ENCODE measurements around the gene TALDO1.
A peak's percentile ranks its signal among the peaks of the same experiment; 100 is the strongest.
"Not testable (repeated sequence)": the region's sequence is repeated elsewhere in the genome, so short reads cannot be mapped to it uniquely, and the experiment has no call there.

Gene TALDO1

DNA sequence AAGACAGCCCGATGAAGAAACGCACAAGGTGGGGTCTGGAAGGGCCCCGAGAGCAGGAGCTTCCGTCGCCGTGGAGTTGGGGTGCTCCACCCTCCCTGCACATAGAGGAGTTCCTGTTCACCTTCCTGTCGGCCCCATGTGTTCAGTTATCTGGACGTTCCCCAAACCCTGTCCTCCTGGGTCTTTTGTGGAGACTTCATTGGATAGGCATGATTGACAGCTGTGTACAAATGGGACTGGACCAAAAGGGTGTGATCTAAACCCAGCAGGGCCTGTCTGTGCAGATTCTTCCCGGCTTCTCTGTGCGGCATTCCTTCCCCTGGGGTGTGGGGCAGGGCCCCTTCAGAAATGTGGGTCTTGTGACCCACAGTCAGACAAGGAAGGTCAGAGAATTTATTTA, 9.4 kb upstream of the TALDO1 start:
- DNase-seq, result not testable (repeated sequence)

DNA sequence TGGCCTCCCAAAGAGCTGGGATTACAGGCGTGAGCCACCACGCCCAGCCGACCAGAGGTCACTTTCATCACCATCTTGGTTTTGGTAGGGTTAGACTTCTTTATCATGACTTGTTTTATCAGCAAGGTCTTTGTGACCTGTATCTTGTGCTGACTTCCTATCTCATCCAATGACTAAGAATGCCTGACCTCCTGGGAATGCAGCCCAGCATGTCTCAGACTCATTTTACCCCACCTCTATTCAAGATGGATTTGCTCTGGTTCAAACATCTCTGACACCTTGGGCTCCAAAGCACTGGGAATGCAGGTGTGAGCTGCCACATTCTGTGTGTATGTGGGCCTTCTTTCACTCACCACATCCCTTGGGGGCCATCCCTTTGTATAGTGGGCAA, 5.1 kb upstream of the TALDO1 start:
- no peak for DNase-seq

DNA sequence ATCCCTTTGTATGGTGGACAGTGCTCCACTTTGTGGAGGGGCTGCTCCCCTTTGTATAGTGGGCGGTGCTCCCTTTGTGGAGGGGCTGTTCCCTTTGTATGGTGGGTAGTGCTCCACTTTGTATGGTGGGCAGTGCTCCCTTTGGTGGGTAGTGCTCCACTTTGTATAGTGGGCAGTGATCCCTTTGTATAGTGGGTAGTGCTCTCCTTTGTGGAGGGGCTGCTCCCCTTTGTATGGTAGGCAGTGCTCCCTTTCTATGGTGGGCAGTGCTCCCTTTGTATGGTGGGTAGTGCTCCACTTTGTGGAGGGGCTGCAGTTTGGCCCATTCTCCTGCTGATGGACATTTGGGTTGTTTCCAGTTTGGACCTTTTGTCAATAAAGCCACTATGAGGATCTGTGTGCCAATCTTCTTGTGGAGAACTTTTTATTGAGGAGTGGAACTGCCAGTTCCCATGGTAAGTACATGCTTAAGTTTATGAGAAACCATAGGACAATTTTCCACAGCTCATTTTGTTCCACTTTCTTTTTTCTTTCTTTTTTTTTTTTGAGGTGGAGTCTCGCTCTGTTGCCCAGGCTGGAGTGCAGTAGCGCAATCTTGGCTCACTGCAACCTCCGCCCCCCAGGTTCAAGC, 4.6 kb upstream of the TALDO1 start:
- DNase-seq, result no peak

DNA sequence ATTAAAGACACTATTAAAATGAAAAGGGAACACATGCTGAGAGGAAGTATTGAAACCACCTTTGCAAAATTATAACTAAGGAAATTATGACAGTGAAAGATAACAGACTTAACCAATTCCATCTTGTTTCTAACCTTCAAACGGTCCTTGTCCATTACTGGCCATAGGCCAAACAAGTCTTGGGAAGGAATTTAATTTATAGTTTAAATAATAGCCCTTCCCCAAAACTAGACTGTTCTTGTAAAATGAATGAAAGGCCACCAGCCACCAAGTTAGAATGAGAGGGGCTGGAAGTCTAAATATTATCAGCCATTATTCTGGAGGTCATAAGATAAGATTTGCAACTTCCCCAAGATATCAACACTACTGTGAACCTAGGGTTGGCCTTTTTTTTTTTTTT, 1.8 kb upstream of the TALDO1 start:
- DNase-seq, result no peak

DNA sequence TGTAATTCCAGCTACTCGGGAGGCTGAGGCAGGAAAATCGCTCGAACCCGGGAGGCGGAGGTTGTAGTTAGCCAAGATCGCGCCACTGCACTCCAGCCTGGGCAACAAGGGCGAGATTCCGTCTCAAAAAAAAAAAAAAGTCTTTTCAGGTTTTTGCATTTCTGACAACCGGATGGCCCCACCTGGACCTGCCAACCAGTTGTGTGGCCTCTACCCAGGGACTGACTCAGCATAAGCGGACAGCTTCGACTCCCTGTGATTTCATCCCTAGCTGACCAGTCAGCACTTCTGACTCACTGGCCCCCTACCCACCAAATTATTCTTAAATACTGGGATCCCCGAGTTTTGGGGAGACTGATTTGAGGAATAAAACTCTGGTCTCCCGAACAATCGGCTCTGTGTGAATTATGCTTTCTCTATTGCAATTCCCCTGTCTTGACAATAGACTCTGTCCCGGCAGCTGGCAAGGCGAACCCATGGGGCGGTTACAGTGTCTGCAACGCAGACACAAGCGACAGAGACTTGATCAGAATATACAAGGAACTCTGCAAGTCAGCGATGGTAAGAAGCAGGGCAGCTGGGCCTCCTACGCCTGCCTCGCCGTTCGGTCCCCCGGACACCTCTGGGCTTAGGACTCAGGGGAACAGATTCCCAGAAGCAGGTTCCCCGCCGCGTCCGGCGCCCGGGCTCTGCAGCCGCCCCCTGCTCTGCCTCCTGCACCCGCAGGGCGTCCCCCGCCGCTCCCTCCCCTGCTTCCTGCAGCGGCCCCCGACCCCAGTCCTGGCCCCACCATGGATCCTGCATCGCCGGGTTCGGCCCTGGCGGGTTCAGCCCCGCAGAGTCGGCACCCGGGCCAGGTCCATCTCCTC, 741 bp upstream of the TALDO1 start:
- DNase-seq, result peak; percentile 38

DNA sequence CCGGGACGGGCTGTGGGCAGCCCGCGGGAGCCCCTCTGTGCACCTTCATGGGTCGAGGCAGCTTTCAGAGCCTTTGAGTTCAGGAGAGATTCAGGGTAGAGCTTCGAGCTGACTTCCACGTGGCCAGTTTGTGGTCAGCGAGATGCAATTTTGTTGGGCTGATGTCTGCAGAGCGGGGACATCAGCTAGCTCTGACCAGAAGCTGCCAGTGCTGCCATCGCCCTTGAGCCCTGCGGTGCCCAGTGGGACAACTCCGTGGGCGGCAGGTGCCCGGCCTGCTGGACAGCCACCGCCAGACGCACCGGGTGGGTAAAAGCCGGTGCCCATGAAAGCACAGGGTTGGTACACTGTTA, 719 bp downstream of the TALDO1 start:
- no peak for DNase-seq

DNA sequence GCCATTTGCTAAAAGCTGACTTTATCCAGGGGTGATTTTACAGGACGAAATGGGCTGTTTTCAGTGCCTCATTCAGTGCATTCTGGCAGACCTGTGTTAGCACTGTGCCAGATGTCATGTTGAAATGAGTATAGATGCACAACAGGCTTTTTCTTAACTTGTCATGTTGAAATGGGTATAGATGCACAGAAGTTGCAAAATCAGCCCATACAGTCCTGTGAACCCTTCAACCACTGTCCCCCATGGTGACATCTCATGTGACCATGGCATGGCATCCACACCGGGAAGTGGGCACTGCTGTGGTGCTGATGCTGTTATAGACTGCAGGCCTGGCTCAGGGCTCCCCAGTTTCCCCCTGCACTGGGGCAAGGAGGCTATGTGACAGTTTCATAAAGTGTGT, 2.5 kb downstream of the TALDO1 start:
- no peak for DNase-seq

DNA sequence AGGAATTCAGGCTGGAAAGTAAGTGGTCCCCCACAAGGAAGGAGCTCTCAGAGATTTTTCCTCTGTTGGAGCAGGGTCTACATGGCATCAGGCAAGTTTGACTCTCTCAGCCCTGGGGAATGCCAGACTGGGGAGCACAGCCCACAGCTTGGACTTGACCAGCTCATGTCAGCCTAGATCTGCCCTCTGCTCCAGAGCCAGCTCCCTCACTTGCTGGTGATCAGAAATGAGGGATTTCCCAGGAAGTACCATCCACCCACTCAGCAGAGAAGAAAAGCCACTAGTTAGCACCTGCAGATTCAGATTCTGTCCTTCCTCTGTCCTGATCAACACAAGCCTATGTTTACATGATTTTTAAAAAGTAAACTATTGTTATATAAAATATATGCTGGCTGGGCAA, 13.0 kb downstream of the TALDO1 start:
- DNase-seq, result no peak

DNA sequence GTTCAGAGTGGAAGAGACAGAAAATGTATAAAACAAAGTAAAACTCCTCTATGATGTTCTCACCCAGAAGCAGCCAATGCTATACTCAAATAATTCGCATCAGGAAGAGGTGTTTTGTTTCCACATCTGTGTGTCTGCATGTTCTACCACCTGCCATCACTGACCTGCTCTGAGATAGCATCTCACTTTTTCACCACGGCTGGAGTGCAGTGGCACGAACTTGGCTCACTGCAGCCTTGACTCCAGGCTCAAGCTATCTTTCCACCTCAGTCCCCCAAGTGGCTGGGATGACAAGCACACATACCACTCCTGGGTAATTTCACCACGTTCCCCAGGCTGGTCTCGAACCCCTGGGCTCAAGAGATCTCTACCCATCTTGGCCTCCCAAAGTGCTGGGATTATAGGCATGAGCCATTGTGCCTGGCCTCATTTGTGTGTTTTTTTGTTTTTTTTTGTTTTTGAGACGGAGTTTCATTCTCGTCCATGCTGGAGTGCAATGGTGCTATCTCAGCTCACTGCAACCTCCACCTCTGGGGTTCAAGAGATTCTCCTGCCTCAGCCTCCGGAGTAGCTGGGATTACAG, 14.4 kb downstream of the TALDO1 start:
- no peak for DNase-seq

DNA sequence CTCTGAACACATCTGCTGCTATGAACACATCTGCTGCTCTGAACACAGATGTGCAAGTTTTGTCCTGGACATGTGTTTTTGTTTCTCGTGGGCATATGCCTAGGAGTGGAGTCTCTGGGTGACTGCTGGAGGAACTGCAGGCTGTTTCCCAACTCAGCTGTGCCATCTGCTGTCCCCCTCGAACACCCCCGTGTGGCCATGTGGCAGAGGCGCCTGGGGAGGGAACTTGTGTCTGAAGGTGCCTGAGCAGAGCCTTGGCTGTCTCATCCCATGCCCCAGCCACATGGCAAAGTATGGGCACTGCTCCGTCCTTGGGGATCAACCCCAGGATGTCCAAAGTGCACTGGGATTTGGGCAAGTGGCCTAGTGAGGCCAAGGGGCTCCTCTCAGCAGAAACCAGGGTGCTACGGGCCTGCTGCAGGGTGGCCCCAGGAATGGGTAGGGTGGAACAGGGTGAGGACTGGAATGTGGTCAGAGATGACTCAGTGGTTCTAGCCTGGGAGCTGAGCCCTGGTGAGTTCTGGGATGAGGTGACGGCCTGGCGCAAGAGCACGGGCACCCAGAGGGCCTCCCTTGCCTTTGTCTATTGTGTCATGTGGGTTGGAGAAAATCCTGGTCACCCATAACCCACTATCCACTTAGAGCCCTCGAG, 15.3 kb downstream of the TALDO1 start:
- peak; percentile 10 for DNase-seq

DNA sequence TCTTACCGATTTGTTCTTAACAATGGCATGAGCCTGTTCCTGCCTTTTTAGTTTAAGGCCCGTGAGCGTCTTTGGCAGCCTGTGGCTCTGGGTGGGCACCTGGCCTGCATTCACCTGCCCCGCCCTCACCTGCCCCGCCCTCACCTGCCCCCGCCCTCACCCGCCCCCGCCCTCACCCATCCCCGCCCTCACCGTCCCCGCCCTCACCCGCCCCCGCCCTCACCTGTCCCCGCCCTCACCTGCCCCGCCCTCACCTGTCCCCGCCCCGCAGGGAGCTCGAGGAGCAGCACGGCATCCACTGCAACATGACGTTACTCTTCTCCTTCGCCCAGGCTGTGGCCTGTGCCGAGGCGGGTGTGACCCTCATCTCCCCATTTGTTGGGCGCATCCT, 15.8 kb downstream of the TALDO1 start:
- peak; percentile 26 for DNase-seq

DNA sequence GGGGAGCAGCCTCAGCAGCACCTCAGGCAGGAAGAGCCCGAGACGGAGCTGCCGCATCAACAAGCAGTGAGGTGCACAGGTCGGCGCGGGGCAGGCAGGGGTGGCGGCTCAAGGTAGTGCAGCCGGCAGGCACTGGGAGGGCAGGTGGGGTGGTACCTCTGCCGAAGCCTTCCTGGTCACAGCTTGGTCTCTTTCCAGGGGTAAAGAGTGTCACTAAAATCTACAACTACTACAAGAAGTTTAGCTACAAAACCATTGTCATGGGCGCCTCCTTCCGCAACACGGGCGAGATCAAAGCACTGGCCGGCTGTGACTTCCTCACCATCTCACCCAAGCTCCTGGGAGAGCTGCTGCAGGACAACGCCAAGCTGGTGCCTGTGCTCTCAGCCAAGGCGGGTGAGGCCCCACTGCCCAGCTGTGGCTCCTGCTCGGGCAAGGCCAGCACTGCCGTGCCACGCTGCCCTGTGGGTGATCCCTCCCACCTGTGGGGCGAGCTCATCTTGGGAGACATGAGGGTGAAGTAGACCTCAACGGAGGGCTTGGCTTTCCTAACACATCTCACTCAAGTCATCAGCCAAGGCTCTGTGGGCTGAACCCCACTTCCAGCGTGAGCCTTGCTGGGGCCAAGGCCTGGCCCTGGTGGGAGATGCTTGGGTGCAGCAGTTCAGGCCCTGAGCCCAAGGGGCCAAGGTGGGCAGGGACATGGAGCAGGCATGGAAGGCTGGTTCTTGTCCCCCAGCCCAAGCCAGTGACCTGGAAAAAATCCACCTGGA, 16.5 kb downstream of the TALDO1 start:
- DNase-seq, result no peak

DNA sequence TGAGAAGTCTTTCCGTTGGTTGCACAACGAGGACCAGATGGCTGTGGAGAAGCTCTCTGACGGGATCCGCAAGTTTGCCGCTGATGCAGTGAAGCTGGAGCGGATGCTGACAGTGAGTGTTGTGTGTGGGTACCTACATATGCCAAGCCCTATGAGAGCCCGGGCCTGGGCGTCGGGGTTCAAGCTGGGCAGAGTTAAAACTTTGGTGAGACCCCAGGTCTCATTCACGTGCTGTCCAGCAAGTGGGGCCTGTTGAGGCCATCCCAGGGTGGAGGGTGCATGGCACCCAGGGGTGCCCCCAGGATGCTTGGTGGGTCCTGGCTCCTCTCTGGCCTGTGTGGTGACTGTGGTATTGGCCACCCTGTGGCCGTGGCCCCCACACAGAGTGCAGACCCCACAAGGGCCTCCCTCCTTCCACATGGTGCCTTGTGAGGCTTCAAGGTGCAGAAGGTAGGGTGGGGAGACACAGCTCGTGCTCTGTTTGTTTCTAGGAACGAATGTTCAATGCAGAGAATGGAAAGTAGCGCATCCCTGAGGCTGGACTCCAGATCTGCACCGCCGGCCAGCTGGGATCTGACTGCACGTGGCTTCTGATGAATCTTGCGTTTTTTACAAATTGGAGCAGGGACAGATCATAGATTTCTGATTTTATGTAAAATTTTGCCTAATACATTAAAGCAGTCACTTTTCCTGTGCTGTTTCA, 17.2 kb downstream of the TALDO1 start:
- no peak for DNase-seq

DNA sequence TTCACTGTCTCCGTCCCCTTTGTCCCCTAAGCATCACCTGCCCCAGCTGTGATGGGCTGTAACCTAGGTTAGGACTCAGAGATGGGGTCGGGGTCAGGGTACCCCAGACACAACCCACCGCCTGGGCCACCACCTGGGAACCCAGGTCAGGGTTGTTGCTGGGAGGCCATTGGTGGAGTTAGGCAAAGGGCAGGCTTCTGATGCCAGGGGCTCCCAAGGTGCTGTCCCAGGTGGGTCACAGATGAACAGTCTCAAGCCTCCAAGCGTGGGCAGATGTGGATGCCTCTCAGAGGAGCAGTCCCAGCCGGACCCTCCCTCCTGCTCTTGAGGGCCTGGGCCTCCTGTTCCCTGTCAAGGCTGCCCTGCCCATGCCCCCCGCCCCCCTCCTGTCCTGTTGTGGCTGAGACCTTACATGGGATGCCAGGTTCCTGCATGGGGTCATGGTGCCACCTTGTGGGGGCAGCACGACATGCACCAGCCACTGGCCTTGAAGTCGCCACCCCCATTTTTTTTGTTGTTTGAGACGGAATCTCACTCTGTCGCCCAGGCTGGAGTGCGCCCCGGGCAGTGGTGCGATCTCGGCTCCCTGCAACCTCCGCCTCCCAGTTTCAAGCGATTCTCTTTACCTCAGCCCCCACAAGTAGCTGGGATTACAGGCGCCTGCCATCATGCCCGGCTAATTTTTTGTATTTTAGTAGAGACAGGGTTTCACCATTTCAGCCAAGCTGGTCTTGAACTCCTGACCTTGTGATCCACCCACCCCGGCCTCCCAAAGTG, 17.9 kb downstream of the TALDO1 start:
- DNase-seq, result no peak

DNA sequence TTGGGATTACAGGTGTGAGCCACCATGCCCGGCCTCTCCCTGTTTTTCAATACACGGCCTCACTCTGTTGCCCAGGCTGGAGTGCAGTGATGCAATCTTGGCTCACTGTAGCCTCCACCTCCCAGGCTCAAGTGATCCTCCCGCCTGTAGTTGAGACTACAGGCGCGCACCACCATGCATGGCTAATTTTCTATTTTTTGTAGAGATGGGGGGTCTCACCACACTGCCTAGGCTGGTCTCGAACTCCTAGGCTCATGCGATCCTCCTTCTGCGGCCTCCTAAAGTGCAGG, 18.5 kb downstream of the TALDO1 start:
- DNase-seq, result no peak

DNA sequence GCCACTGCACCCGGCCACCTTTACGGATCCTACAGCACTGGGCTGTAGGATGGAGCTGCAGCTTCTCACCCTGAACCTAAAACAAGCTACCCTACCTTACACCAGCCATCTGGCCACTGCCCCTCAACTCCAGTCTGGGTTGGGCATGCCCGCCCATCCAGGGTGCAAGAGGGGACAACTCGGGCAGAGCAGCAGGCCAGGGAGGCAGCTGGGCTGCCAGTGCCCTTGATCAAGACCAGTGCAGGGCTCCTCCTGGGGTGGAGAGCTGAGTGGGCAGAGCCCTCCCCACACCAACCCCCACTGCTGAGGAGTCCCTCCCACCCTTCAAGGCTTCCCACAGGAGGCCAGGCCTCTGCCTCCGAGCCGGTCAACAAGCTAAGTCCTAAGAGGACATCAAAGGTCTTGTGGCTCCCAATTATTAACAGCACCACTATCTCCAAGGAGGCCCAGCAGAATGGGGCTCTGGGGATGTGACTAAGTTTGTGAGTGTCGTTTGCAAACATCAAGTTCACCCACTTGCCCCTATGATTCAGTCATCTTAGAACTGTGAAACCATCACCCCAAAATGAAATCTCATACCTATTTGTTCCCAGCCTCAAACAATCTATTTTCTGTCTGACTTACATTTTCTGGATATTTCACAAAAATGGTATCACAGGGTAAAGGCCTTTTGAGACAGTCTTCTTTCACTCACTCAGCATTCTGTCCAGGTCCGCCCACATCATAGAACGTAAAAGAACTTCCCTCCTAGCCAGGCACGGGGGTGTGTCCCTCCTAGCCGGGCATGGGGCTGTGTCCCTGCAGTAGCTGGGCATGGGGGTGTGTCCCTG, 19.1 kb downstream of the TALDO1 start:
- no peak for DNase-seq

DNA sequence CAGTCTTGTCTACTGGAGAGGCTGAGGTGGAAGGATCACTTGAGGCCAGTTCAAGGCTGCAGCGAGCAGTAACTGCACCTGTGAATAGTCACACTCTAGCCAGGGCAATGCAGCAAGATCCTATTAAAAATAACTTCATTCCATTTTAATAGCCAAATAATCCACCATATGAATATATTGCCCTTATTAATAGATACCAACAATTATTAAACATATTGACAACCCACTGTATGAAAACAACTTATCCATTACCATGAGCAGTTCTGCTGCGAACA, 19.6 kb downstream of the TALDO1 start:
- no peak for DNase-seq

DNA sequence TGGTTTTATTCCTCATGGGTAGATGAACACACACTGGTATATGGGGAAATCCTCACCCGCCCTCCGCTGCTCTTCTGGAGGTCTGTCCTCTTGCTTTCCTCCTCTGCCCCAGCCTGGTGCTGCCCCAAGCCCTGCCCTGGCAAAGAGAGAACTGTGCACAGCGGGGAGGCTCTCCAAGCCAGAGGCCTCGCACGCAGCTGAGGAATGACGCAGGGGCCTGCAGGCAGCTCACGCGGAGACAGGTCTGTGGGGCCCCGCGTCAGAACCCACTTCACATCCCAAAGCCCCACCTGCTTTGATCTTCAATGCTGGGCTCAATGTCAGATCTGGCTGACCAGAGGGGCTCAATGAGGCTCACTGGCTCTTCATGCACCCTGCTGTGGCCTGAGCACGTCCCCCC, 20.0 kb downstream of the TALDO1 start:
- no peak for DNase-seq

DNA sequence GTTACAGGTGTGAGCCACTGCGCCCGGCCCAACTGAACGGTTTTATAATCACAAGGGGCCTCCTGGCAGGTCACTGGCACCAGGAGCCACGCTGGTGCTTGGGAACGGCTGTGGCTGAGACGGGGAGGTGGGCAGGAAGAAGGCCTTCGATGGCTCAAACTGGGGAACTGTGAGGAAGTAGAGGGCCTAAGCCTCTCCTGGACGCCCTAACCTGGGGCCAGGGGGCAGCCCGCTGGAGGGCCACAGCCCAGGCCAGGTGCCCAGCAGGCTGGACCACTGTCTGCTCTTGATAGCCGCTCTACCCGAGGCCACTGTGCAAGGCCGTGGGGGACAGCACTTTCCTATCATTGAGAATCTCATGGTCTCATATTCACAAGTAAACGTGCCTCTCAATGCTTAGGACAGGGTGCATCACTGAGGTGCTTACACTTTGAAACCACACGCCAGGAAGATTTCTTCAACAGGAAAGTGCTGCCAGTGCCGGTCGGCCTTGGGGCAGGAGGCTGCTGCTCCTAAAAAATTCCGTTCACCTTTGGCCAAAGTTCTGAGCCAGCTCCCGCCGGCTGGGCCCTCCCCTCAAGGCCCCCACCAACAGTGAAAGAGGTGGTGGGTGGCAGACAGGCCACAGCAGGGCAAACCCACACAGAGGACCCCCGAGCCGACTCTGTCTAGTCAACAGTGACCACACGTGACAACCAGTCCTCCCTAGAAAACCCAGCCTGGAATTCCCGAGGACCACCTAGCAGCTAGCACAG, 22.8 kb downstream of the TALDO1 start:
- DNase-seq, result no peak
